GM12874 (cell line): ENCODE data around the gene PRSS23.

ENCODE experiments used
- TF ChIP-seq, protein P1 (sequence below): IDR thresholded peaks from 2 replicates; pipeline ENCODE4 v1.5.1; 2011; ENCODE audit warnings: low read depth, mild to moderate bottlenecking, control low read depth, low read length, moderate library complexity; ENCODE audit not compliant: insufficient read depth

The PRSS23 gene

GRCh38 chr11:86800076-86800959 lies at the start of gene PRSS23:
Gene PRSS23 (plus strand): TSS chr11:86800542. CDS start chr11:86807644, 7,102 bp downstream.
- TF ChIP-seq, protein P1, sequence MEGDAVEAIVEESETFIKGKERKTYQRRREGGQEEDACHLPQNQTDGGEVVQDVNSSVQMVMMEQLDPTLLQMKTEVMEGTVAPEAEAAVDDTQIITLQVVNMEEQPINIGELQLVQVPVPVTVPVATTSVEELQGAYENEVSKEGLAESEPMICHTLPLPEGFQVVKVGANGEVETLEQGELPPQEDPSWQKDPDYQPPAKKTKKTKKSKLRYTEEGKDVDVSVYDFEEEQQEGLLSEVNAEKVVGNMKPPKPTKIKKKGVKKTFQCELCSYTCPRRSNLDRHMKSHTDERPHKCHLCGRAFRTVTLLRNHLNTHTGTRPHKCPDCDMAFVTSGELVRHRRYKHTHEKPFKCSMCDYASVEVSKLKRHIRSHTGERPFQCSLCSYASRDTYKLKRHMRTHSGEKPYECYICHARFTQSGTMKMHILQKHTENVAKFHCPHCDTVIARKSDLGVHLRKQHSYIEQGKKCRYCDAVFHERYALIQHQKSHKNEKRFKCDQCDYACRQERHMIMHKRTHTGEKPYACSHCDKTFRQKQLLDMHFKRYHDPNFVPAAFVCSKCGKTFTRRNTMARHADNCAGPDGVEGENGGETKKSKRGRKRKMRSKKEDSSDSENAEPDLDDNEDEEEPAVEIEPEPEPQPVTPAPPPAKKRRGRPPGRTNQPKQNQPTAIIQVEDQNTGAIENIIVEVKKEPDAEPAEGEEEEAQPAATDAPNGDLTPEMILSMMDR = no peak

DNA sequence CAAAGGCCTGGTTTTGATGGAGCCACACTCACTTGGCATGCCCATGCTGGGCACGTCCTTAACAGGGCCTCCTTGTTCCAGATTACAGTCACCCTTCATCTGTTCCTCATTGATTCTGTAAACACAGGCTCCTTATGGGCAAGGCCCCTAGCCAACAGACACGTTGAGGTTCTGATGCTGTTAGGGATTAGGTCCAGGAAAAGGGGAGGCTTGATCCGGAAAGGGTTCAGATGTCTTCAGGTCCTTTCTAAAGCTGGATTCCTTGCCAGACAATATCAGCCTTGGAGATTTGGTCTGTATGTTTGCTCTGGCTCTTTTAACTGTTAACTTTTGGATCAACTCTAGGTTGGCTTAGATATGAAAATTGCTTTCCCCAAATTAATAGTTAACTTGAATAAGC lies 46.9 kb upstream of the PRSS23 start:
- TF ChIP-seq, protein P1 = no peak

- TF ChIP-seq, protein P1 = no peak
Observed at GRCh38 chr11:86755146-86755545, 45.2 kb upstream of the PRSS23 start.

DNA sequence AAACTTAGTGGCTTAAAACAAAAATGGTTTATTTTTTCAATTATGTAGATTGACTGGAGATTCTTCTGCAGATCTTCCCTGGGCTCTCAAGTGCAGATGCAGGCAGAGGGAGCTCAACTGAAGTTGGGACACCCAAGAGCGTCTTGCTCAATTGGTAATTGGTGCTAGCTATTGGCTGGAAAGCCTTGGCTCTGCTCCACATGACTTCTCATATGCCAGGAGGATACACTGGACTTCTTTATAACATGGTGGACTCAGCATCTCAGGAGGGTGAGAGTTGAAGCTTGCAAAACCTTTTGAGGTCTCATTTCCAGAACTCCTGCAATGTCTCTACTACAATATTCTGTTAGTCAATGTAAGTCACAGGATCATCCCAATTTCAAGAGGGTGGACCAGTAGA lies 42.2 kb upstream of the PRSS23 start:
- TF ChIP-seq, protein P1 = no peak

DNA sequence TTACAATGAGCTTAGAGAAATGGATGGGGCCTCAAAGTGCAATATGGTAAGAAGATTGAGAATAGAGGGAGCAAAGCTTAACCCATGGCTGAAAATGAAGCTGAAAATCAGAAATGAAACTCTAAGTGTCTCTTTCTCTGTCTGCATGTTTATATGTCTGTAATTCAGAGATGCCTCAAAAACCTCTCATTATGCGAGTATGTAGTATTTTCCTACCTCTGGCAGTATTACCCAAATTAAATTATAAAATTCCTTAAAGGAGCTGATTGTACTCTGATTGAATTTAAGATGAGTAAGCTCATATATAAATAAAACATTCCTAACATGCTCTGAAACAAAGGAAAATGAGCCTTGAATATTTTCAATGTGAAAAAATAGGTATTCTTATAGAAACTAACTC lies 39.8 kb upstream of the PRSS23 start:
- TF ChIP-seq, protein P1 = no peak

- TF ChIP-seq, protein P1 = no peak
Observed at GRCh38 chr11:86761978-86762377, 38.4 kb upstream of the PRSS23 start.

GRCh38 chr11:86765203-86765602 lies 35.1 kb upstream of the PRSS23 start:
- TF ChIP-seq, protein P1 = no peak
